GM13976 (cell line): ENCODE results near the gene AGMO.

Source experiments
- DNase-seq: peaks from one replicate; pipeline ENCODE4 v3.0.0; 2012; ENCODE audit warnings: low spot score
- in situ Hi-C: fragments of 300-500 bp; cut with MboI; formaldehyde crosslinking; loops from one replicate; pipeline ENCODE4 v1.12.0; 2022; ENCODE audit warnings: low sequenced_read_pairs, mixed read lengths, inconsistent platforms; ENCODE audit not compliant: unreplicated experiment
- TF ChIP-seq, protein P1 (sequence below): IDR thresholded peaks from 2 replicates; pipeline ENCODE4 v1.5.1; 2012; ENCODE audit warnings: borderline replicate concordance, mild to moderate bottlenecking; ENCODE audit not compliant: insufficient read depth; ENCODE audit errors: extremely low read depth, missing control alignments, control extremely low read depth

Gene AGMO

DNA sequence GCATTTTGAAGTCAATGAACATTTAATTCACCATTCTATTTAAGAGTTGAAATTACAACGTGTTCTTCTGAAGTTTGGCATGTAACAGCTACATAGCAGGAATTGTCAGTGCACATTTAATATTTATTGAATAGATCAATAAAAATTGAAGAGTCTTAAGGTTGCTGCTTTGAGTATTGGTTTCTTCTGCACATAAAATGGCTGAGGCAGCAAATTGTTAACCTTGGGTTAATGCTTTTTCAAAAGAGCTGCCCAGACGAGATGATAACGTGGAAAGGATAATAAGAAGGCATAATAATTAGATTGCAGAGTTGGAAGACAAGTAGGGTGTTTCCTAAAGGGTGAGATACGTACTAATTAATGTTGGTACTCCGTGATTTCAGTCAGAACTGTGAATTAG is 203.7 kb downstream of the AGMO start:
- TF ChIP-seq, protein P1, sequence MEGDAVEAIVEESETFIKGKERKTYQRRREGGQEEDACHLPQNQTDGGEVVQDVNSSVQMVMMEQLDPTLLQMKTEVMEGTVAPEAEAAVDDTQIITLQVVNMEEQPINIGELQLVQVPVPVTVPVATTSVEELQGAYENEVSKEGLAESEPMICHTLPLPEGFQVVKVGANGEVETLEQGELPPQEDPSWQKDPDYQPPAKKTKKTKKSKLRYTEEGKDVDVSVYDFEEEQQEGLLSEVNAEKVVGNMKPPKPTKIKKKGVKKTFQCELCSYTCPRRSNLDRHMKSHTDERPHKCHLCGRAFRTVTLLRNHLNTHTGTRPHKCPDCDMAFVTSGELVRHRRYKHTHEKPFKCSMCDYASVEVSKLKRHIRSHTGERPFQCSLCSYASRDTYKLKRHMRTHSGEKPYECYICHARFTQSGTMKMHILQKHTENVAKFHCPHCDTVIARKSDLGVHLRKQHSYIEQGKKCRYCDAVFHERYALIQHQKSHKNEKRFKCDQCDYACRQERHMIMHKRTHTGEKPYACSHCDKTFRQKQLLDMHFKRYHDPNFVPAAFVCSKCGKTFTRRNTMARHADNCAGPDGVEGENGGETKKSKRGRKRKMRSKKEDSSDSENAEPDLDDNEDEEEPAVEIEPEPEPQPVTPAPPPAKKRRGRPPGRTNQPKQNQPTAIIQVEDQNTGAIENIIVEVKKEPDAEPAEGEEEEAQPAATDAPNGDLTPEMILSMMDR: no peak
- in situ Hi-C loops: no loop called here
- DNase-seq: no peak

DNA sequence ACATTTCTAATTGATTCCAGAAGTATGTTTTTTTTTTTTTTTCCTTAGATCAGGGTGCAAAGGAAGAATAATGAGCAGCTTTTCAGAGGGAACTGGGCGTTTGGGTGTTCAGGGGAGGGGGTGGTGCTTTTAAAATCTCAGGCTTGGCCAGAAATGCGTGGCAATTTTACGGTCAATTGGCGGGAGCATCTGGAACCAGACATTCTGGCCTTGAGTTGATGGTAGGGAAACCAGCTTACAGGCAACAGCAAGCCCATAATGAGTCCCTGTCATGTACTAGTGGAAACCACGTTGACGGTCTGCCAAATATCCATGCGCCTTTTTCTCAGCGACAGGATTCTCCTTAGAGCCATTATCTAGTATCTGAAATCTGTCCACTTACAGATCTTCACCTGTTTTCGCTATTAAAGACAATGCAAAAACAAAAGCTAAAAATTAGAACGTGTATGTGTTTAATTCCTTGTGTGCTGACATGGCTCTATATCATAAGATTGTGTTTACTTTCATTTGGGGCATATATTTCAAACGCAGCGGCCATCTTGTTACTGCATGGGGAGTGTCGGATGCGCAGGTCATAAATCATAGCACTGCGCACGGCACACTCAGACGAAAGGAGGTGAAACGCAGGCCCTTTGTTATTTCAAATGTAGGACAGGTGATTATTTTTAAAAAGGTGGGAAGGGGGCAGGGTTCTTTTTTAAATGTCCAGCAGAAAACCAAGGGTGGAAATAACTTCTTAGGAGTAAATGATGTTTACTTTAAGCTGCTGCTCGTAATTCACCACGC is 209.2 kb downstream of the AGMO start:
- TF ChIP-seq, protein P1: no peak
- in situ Hi-C loops: no loop called here
- DNase-seq: no peak

DNA sequence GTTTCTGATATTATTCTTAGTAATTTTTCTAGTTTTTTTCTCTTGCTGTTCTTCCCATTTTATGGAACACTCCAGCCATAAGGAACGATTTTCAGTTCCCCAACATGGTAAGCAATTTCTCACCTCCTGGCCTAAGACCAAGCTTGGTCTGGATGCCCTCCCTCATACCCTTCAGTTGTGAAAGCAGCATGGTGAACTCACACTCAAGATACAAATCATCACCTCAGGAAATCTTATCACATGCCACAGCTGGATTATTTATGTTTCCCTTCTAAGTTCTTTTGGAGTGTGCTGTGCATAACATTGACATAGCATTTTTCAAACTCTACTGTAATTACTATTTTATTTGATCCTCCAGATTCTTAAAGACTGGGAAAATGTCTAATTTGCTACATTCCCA is 216.6 kb downstream of the AGMO start:
- TF ChIP-seq, protein P1: no peak
- DNase-seq: no peak
- in situ Hi-C loops: no loop called here

DNA sequence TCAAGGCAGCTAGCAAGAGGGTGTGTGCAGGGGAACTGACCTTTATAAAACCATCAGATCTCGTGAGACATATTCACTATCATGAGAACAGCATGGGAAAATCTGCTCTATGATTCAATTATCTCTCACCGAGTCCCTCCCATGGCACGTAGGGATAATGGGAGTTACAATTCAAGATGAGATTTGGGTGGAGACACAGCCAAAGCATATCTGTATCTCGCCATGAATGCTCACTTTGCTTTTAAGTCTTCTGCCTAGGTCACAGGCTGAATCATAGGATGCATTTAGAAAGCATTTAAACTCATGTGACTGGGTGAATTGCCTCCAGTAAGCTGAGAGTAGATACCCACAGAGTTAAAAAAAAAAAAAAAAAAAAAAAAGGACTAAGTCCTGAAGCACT is 220.0 kb downstream of the AGMO start:
- TF ChIP-seq, protein P1: no peak
- DNase-seq: no peak
- in situ Hi-C loops: no loop called here

DNA sequence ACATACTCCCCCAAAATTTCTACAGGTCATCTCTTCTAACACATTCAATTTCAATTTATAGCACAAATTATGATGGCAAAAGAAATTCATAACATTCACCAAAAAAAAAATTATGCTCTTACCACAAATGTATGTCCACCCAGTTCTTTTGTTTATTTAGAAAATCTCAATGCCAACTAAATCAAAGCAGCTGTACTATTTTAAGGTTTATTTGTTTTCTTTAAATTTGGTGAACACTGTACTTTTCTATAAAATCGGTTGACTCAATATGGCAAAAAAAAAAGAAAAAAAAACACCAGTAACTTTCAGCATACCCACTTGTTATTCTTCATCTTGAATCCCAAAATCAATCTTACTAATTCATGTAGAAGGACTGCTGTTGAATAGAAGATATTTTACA is 225.7 kb downstream of the AGMO start:
- TF ChIP-seq, protein P1: no peak
- DNase-seq: no peak
- in situ Hi-C loops: no loop called here

DNA sequence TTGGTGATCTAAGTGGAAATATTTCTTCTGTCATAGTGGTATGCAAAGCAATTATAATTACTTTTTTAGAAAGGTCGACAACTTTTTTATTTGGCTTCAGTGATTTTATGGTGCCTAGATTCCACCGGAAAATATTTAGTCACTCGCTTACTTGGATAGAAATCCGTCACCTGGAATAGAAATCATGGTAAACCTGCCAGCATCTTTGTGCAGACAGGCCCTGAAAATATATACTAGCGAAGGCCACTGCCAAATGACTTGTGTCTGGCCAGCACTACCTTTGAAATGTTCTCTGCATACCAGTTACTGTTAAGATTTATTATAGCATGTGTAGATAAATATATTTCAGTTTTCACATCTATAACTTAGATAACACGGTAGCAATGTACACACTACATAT is 226.4 kb downstream of the AGMO start:
- no peak for DNase-seq
- TF ChIP-seq, protein P1: no peak
- in situ Hi-C loops: no loop called here
